ENCODE results near the gene RPS27.

Gene RPS27

GRCh38 chr1:153951801-153952200, 38.8 kb upstream of the RPS27 start:
- intact Hi-C loops (cut with DNase I; ENCODE audit: low total_unique reads), result no loop called here
- no peaks in the 10 kb centered on the region for H3K27me3 ChIP-seq
- H3K4me3 ChIP-seq, result no peak overlapping the region
- TF ChIP-seq CTCF (IDR thresholded peaks at IDR 0.05), result no peak
- no peak for DNase-seq
- peaks cover 58 to 76% (median 72%) of the 10 kb centered on the region in 3 donors for H3K36me3 ChIP-seq
- no peaks in the 10 kb centered on the region for H3K9me3 ChIP-seq
- peaks cover 0 to 31% (median 18%) of the 10 kb centered on the region in 4 donors for H3K4me1 ChIP-seq
- H3K27ac ChIP-seq, result no peak overlapping the region

GRCh38 chr1:153953859-153954365, 36.6 kb upstream of the RPS27 start:
- no peak for DNase-seq
- H3K4me1 ChIP-seq, result peaks cover 0 to 37% (median 26%) of the 10 kb centered on the region in 4 donors
- TF ChIP-seq CTCF (IDR thresholded peaks at IDR 0.05), result no peak
- no peak overlapping the region for H3K27ac ChIP-seq
- no peaks in the 10 kb centered on the region for H3K27me3 ChIP-seq
- no peaks in the 10 kb centered on the region for H3K9me3 ChIP-seq
- intact Hi-C loops (cut with DNase I; ENCODE audit: low total_unique reads), result no loop called here
- no peak overlapping the region for H3K4me3 ChIP-seq
- peaks cover 45 to 61% (median 60%) of the 10 kb centered on the region in 3 donors for H3K36me3 ChIP-seq

- Histone ChIP-seq H3K4me3 (no peak overlapping the region), H3K27me3 (no peaks in the 10 kb centered on the region), H3K27ac (no peak overlapping the region), H3K4me1 (peaks cover 0 to 41% (median 32%) of the 10 kb centered on the region in 4 donors), H3K36me3 (peaks cover 40 to 57% (median 55%) of the 10 kb centered on the region in 3 donors), H3K9me3 (no peaks in the 10 kb centered on the region)
- TF ChIP-seq CTCF (IDR thresholded peaks at IDR 0.05), result no peak
- no peak for DNase-seq
- intact Hi-C loops (cut with DNase I; ENCODE audit: low total_unique reads), result no loop called here
These were observed 35.7 kb upstream of the RPS27 start for GRCh38 chr1:153954826-153955225.

GRCh38 chr1:153956997-153957715, 33.4 kb upstream of the RPS27 start:
- intact Hi-C loops (cut with DNase I; ENCODE audit: low total_unique reads), result no loop called here

GRCh38 chr1:153957744-153958110, 32.8 kb upstream of the RPS27 start:
- peak in 1 of 2 experiments; percentile 3 for TF ChIP-seq CTCF (IDR thresholded peaks at IDR 0.05)
- peak overlapping the region; percentile 86 to 92 for H3K27ac ChIP-seq
- no peak for DNase-seq
- H3K9me3 ChIP-seq, result no peaks in the 10 kb centered on the region
- peak overlapping the region; percentile 78 to 83 for H3K4me3 ChIP-seq
- H3K4me1 ChIP-seq, result peaks cover 0 to 57% (median 48%) of the 10 kb centered on the region in 4 donors
- peaks cover 15 to 38% (median 34%) of the 10 kb centered on the region in 3 donors for H3K36me3 ChIP-seq
- intact Hi-C loops (cut with DNase I; ENCODE audit: low total_unique reads), result no loop called here
- no peaks in the 10 kb centered on the region for H3K27me3 ChIP-seq

More at GRCh38 chr1:153956997-153957715, 33.4 kb upstream of the RPS27 start:
- Histone ChIP-seq H3K4me1 (peaks cover 0 to 51% (median 43%) of the 10 kb centered on the region in 4 donors), H3K4me3 (peak overlapping the region; percentile 78 to 83), H3K27me3 (no peaks in the 10 kb centered on the region), H3K36me3 (peaks cover 20 to 44% (median 40%) of the 10 kb centered on the region in 3 donors), H3K27ac (peak overlapping the region; percentile 86 to 92), H3K9me3 (no peaks in the 10 kb centered on the region)
- no peak for DNase-seq
- no peak for TF ChIP-seq CTCF (IDR thresholded peaks at IDR 0.05)
